ENCODE results near the gene CKAP5. TPM values are rescaled to one million over a fixed set of nuclear protein-coding genes. Genes with fewer than 3 reads are reported as not detected.

The CKAP5 gene
- total and polyA plus RNA-seq, 8 donors: 4.0 to 36.3 (median 16.7) TPM

GRCh38 chr11:46736146-46736545, 109.9 kb downstream of the CKAP5 start:
- Histone ChIP-seq H3K4me1 (no peaks in the 10 kb centered on the region), H3K36me3 (no peaks in the 10 kb centered on the region), H3K4me3 (no peak overlapping the region), H3K27me3 (no peaks in the 10 kb centered on the region), H3K9me3 (no peaks in the 10 kb centered on the region), H3K27ac (no peak overlapping the region)
- WGBS, 2 donors: 89 to 91% methylated on average over 7 of the region's 7 CpGs
- DNase-seq (no peak), ATAC-seq (no peak), FAIRE-seq (no peak)
- intact Hi-C loops (cut with DNase I): no loop called here
- TF ChIP-seq, protein P1, sequence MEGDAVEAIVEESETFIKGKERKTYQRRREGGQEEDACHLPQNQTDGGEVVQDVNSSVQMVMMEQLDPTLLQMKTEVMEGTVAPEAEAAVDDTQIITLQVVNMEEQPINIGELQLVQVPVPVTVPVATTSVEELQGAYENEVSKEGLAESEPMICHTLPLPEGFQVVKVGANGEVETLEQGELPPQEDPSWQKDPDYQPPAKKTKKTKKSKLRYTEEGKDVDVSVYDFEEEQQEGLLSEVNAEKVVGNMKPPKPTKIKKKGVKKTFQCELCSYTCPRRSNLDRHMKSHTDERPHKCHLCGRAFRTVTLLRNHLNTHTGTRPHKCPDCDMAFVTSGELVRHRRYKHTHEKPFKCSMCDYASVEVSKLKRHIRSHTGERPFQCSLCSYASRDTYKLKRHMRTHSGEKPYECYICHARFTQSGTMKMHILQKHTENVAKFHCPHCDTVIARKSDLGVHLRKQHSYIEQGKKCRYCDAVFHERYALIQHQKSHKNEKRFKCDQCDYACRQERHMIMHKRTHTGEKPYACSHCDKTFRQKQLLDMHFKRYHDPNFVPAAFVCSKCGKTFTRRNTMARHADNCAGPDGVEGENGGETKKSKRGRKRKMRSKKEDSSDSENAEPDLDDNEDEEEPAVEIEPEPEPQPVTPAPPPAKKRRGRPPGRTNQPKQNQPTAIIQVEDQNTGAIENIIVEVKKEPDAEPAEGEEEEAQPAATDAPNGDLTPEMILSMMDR (IDR thresholded peaks at IDR 0.05): no peak

DNA sequence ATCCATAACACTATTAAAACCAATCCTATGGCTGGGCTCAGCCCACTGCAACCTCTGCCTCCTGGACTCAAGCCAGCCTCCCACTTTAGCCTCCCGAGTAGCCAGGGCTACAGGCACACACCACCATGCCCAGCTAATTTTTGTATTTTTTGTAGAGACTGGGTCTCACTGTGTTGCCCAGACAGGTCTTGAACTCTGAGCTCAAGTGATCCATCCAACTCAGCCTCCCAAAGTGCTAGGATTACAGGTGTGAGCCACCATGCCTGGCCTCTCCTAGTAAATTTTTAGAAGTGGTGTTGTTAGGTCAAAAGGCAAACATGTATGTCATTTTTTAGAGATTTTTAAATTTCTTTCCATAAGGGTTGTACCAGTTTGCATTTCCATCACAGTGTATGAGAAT, 112.8 kb downstream of the CKAP5 start:
- H3K4me1 ChIP-seq: no peaks in the 10 kb centered on the region
- H3K4me3 ChIP-seq: no peak overlapping the region
- no peaks in the 10 kb centered on the region for H3K27me3 ChIP-seq
- no peak overlapping the region for H3K27ac ChIP-seq
- no peak for FAIRE-seq
- no peaks in the 10 kb centered on the region for H3K9me3 ChIP-seq
- H3K36me3 ChIP-seq: no peaks in the 10 kb centered on the region
- WGBS, 2 donors: 88 to 91% methylated on average over 1 of the region's 1 CpG
- intact Hi-C loops (cut with DNase I): no loop called here
- TF ChIP-seq, protein P1 (IDR thresholded peaks at IDR 0.05): no peak
- peak in 1 of 6 donors; percentile 15 for DNase-seq
- ATAC-seq: no peak

DNA sequence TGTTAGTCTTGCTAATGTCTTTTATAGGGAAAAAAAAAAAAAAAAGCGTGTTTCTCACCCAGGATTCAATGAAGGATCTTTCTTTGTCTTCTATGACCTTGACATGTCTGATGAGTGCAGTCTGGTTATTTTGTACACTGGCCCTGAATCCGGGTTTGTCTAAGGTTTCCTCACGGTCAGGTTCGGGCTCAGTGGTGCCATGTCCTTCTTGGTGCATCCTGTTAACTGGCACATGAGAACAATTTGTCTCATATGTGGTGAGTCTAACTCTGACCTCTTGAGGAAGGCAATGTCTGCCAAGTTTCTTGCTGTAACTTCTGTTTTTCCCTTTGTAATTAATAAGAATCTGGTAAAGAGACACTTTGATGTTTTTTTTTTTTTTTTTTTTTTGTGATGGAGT, 114.5 kb downstream of the CKAP5 start:
- FAIRE-seq: no peak
- DNase-seq: peak in 1 of 6 donors; percentile 3

GRCh38 chr11:46729110-46730027, 116.7 kb downstream of the CKAP5 start:
- TF ChIP-seq, protein P1 (IDR thresholded peaks at IDR 0.05): no peak
- no peak for ATAC-seq
- H3K27me3 ChIP-seq: no peaks in the 10 kb centered on the region
- no peaks in the 10 kb centered on the region for H3K9me3 ChIP-seq
- H3K4me1 ChIP-seq: no peaks in the 10 kb centered on the region
- H3K4me3 ChIP-seq: no peak overlapping the region
- H3K27ac ChIP-seq: no peak overlapping the region
- no peak for FAIRE-seq
- peak in 1 of 6 donors; percentile 46 for DNase-seq
- H3K36me3 ChIP-seq: no peaks in the 10 kb centered on the region
- intact Hi-C loops (cut with DNase I): no loop called here
- 75 to 84% methylated on average over 24 of the region's 24 CpGs for WGBS, 2 donors

More for the DNA sequence above, 114.5 kb downstream of the CKAP5 start:
- no peaks in the 10 kb centered on the region for H3K4me1 ChIP-seq
- TF ChIP-seq, protein P1 (IDR thresholded peaks at IDR 0.05): no peak
- ATAC-seq: no peak
- no peaks in the 10 kb centered on the region for H3K27me3 ChIP-seq
- no peaks in the 10 kb centered on the region for H3K9me3 ChIP-seq
- H3K4me3 ChIP-seq: no peak overlapping the region
- H3K27ac ChIP-seq: no peak overlapping the region
- WGBS, 2 donors: 78 to 83% methylated on average over 4 of the region's 4 CpGs
- H3K36me3 ChIP-seq: no peaks in the 10 kb centered on the region
- intact Hi-C loops (cut with DNase I): no loop called here

DNA sequence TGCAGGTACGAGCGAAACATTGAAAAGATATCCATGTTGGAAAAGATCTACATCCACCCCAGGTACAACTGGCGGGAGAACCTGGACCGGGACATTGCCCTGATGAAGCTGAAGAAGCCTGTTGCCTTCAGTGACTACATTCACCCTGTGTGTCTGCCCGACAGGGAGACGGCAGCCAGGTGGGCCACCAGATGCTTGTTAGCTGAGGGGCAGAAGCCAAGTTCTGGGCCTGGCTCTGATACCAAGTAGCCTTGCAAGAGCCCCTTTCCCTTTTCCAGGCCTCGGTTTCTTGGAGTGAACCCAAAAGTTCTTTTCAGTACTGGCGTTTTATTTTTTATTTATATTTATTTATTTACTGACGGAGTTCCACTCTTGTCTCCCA, 117.4 kb downstream of the CKAP5 start:
- no peak overlapping the region for H3K27ac ChIP-seq
- no peaks in the 10 kb centered on the region for H3K4me1 ChIP-seq
- 83 to 84% methylated on average over 9 of the region's 9 CpGs for WGBS, 2 donors
- H3K9me3 ChIP-seq: no peaks in the 10 kb centered on the region
- TF ChIP-seq, protein P1 (IDR thresholded peaks at IDR 0.05): no peak
- intact Hi-C loops (cut with DNase I): no loop called here
- H3K27me3 ChIP-seq: no peaks in the 10 kb centered on the region
- no peak for FAIRE-seq
- H3K36me3 ChIP-seq: no peaks in the 10 kb centered on the region
- ATAC-seq: no peak
- H3K4me3 ChIP-seq: no peak overlapping the region
- DNase-seq: peak in 1 of 6 donors; percentile 28

All from pancreas (tissue), 10 donors.